Ovary (tissue), 3 donors: ENCODE results near the gene SUN1.

Source experiments
- EP300 ChIP-seq: sonication (generic); formaldehyde crosslinking; IDR thresholded peaks from one replicate; pipeline ENCODE4 v1.6.1; 2017; ENCODE audit warnings: antibody characterized with exemption
- TF ChIP-seq, protein P1 (sequence below), 3 donors: fragments of 450-650 bp in 2 of 3; fragments of 200-600 bp in 1 of 3; IDR thresholded peaks; one replicate each; pipeline versions ENCODE4 v1.5.1 to v1.8.0; 2016 to 2022; ENCODE audit warnings: antibody characterized with exemption in 3 of 3, mild to moderate bottlenecking in 1 of 3
- donor health status: DM: no; HTN: no; CAD: no.

DNA sequence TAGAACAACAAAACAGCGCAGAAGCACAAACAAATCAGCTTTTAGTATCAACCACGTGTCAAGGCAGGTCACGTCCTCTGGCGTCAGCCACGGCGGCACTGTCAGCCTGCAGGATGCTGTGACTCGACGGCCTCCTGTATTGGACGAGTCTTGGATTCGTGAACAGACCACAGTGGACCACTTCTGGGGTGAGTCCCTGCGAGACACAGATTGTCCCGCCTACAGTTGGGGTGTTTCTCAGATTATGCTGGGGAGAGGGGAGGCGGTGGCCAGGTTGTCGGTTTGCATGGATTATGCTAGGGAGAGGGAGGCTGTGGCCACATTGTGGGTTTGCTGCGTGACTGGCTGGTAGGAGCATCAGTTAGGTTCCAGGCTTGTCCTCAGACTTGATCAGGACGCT, 9.7 kb downstream of the SUN1 start:
- TF ChIP-seq, protein P1, sequence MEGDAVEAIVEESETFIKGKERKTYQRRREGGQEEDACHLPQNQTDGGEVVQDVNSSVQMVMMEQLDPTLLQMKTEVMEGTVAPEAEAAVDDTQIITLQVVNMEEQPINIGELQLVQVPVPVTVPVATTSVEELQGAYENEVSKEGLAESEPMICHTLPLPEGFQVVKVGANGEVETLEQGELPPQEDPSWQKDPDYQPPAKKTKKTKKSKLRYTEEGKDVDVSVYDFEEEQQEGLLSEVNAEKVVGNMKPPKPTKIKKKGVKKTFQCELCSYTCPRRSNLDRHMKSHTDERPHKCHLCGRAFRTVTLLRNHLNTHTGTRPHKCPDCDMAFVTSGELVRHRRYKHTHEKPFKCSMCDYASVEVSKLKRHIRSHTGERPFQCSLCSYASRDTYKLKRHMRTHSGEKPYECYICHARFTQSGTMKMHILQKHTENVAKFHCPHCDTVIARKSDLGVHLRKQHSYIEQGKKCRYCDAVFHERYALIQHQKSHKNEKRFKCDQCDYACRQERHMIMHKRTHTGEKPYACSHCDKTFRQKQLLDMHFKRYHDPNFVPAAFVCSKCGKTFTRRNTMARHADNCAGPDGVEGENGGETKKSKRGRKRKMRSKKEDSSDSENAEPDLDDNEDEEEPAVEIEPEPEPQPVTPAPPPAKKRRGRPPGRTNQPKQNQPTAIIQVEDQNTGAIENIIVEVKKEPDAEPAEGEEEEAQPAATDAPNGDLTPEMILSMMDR (IDR thresholded peaks at IDR 0.05): no peak
- no peak for TF ChIP-seq EP300
